HG03521 (cell line): ENCODE results near the gene DIP2B.

Experiments used
- ATAC-seq: cut with Tn5 transposase; IDR thresholded peaks from one replicate; pipeline ENCODE4 v1.9.1; 2021; ENCODE audit warnings: mild to moderate bottlenecking, moderate library complexity; ENCODE audit not compliant: unreplicated experiment

The DIP2B gene

DNA sequence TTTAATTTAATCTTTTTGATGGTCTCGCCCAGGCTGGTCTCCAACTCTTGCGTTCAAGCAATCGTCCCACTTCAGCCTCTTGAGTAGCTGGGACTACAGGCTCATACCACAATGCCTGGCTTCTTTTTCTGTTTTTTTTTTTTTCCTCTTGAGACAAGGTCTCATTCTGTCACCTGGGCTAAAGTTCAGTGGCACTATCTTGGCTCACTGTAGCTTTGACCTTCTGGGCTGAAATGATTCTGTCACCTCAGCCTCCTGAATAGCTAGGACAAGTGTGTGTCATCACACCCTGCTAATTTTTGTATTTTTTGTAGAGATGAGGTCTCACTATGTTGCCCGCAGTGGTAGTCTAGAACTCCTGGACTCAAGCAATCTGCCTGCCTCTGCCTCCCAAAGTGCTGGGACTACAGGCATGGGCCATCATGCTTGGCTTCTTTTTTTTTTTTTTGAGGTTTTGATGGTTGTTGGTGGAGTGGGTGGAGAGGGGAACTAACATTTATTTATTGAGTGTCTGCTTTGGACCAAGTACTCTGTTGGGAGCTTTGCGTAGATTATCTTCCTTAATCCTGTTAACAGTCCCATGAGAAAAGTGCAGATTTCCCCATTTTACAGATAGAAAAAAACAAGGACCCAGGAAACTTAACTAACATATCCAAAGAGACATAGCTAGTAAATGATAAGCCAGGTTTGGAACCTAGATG is 102.0 kb downstream of the DIP2B start:
- no peak for ATAC-seq

GRCh38 chr12:50609292-50609874 is 104.6 kb downstream of the DIP2B start:
- ATAC-seq = no peak

DNA sequence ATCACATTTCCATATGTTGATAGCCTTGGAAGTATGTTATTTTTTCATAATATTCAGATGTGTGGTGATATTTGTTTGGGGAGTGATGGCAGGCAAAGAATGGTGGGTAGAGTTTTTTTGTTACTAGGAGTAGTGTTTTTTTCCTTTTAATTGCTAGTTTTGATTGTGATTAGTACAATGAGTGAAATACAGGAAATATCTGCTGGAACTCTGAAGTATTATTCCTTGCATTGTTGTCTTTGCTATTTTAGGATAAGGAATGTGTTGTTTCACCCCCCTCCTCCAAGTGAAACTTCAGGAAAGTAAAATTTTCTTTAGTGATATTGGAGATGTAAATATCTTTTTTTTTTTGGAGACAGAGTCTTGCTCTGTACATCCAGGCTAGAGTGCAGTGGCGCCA is 105.4 kb downstream of the DIP2B start:
- no peak for ATAC-seq

GRCh38 chr12:50611021-50611744 is 106.4 kb downstream of the DIP2B start:
- ATAC-seq = no peak

GRCh38 chr12:50612882-50613281 is 108.1 kb downstream of the DIP2B start:
- ATAC-seq = no peak

DNA sequence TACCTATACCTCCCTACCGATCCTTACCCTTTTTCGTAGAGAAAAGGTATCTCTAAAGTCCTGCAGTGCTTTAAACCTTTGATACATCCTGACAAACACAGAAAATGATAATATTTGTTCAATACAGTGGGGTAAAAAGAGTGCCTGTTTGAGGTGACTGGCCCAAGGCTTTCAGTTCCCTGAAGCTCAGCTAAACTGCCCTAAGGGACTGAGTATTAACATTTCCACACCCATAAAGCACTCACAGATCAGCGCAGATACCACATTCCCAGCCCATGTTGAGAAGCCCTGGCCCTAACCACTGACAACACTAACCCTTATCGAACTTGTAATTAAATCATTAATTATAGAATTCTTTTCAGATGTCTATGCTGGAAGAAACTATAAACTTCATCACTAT is 108.7 kb downstream of the DIP2B start:
- no peak for ATAC-seq

DNA sequence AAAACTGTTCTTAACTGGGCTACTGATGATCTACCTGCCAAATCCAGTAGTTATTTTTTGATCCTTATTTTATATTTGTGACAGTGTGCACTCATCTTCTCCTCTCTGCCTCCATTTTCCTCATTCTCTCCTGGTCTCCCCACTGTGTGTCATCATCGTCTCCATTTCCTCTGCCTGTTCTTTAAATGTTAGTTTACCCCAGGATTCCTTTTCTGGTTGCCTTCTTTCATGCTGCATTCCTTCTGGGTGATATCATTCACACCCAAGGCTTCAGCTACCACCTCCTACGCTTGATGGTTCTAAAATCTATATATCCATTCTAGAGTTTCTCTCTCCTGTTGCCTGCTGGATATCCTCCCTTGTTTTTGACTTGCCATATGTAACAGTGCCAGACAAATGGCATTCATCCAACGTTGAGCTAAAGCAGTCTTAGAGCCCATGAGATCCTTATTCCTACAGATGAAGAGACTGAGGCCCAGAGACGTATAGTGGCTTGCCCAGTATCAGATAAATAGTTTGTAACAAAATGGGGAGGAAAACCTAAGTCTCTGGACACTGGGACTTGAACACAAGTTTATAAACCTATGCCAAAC is 109.5 kb downstream of the DIP2B start:
- no peak for ATAC-seq

- no peak for ATAC-seq
Measured at GRCh38 chr12:50615145-50615906, 110.5 kb downstream of the DIP2B start.

GRCh38 chr12:50615907-50616296 is 111.1 kb downstream of the DIP2B start:
- ATAC-seq = no peak

DNA sequence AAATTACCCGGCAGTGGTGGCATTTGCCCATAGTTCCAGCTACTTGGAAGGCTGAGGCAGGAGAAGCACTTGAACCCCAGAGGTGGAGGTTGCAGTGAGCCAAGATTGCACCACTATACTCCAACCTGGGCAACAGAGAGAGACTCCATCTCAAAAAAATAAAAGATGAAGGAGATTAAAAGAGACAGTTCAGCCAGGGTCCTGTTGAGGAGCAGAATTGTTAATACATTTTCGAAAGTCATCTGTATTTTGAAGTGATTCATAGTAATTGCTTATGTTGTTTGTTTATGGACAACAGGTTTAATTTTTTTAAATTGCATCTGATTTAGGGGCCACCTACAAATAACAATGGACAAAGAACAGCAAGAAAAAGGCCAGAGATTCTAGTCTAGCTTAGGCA is 112.9 kb downstream of the DIP2B start:
- ATAC-seq = no peak

DNA sequence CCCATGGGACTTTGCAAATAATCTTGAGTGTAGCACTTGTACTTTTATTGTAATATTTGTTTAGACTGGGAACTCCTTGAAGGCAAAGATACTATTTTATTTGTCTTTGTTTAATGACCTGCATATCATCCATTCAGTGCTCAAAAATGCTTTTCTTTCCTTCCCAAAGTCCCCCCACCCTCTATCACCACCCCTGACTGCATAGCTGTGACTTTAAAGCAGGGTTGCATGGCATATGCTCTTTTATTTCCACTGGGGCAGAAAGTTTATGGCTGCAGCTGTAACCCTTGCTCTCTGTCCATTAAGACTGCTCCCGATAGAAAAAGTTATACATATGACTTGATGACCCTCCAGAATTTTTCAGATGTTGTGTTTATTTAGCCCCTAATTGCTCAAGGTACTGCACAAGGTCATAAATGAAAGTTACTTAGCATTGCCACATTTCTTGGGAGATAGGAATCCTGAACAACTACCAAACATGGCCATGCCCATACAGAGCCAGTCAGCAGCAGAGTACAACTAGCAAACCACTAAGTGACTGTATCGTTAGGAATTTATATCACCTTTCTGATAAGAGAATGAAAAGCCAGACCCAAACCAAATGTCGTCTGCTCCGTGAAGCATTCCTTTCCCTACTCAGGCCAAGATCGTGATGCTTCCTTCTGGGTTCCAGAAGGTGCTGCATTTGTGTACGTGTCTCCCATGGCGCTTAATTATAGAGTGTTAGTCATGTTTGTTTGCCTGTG is 114.3 kb downstream of the DIP2B start:
- ATAC-seq = no peak

GRCh38 chr12:50619610-50619958 is 114.8 kb downstream of the DIP2B start:
- no peak for ATAC-seq

- ATAC-seq = no peak
Measured at GRCh38 chr12:50620109-50620977, 115.6 kb downstream of the DIP2B start.

DNA sequence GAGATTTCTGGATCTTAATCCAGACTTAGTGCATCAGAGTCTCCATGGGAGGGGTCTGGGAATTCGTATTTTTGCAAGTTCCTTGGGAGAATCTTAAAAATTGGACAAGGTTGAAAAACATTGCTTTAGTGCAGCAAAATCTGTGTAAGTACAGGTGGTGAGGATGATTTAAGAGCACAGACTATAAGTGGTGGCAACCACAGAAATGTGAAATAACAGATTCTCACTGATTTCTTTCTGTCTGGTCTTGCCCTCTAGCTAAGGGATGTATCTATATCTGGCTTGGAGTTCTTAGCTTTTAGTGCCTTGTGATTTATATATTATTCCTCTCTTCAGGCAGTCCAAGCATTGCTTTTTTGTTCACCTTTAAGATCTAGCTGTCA is 116.2 kb downstream of the DIP2B start:
- ATAC-seq = no peak

DNA sequence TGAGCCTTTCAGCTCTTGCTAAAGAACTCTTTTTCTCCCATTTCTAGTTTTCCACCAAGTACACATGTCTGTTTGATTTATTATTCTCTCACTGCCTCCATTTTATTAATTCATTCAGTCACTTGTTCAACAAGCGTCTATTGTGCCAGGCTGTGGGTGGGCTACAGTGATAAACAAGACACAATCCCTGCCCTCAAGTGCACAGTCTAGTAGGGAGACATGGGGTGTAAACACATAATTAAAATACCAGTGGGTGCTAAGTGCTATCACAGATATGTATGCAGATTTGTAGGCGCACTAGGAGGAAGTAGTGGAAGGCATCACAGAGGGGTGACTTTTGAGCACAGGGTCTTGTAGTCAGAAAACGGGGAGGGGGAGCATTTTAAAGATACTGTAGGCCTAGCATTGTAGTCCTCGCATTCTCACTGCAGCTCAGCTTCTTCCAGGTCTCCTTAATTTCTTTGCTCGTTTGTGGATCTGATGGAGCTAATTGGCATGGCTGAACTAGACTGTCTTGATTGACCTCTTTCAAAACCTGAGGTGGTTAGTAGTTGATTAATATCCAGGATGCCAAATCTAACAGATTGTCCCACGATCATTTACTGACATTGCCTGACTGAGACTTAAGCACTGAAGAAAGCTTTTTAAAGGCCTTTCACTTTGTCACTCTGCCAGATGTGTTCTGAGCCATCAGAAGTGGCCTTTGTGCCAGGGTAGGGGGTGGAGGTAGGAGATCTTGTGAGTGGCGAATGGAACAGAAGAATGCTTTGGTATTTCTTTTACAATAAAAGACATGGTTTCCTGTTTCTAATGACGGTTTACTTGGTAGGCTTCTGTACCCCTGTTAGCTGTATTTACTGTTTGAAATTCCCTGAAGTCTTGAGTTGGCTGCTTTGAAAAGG is 116.9 kb downstream of the DIP2B start:
- ATAC-seq = no peak

GRCh38 chr12:50625029-50625925 is 120.5 kb downstream of the DIP2B start:
- no peak for ATAC-seq

DNA sequence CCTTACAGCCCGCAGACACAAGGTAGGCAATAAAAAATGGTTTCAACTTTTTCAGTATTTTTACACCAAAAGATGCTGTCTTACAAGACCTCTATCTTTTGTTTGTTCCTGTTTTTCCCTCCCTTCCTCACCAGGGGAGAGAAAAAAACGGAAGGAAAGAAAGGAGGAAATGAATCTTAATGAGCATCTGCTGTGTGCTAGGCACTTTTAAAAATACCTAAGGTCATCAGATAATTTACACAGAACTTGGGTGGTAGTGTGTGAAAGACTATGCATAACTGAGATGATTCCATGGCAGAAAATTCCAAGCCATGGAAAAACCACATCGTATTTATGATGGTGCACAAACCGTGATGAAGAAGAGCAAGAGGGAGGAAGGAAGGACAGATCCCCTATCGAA is 121.2 kb downstream of the DIP2B start:
- no peak for ATAC-seq

DNA sequence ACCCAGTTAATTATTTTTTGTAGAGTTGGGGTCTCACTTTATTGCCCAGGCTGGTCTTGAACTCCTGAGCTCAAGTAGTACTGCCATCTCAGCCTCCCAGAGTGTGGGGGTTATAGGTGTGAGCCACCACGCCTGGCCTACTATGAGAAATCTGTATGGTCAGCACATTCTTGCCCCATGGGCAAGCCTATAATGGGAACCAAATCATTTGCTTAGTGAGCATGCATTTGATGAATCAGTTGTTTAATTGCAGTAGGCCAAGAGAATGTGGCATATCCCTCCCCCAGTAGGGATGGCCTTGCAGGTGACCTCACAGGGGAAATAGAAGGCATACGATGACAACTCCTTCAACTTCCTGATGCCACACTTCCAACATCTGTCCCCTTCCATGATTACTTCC is 122.7 kb downstream of the DIP2B start:
- no peak for ATAC-seq
